CD4-positive, alpha-beta T cell treated with Interleukin-6 for 4 hours (primary cell): ENCODE data around the gene ALKBH5.

ENCODE experiments used
- DNase-seq: peaks from one replicate; pipeline ENCODE4 v3.0.0-alpha.2; 2020; ENCODE audit warnings: mixed read lengths

ALKBH5 gene

DNA sequence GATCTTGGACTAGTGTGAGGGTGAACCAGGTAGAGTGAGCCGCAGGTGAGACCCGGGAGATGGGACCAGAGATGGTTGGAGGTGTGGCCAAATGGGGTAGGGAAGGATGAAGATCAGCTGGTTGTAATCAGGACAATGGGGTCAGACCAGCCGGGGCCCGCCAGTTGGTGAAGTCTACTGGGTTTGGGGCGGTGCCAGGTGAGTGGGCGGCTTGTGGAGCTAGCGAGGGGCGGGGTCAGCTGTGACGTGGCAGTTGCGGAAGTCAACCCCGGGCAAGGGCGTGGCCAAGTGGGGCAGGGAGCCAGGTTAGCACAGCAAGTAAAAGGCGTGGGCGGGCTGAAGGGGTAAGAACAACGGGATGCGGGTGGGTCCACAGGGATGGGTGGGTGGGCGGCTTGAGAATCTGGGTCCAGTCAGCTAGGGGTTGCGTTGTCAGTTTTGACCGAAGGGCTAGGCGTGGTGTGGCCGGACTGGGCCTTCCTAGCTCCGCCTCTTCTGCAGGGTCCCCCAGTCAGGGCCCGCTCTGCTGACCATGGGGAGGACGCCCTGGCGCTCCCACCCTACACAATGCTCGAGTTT, 25.5 kb upstream of the ALKBH5 start:
- peak; percentile 98 for DNase-seq

DNA sequence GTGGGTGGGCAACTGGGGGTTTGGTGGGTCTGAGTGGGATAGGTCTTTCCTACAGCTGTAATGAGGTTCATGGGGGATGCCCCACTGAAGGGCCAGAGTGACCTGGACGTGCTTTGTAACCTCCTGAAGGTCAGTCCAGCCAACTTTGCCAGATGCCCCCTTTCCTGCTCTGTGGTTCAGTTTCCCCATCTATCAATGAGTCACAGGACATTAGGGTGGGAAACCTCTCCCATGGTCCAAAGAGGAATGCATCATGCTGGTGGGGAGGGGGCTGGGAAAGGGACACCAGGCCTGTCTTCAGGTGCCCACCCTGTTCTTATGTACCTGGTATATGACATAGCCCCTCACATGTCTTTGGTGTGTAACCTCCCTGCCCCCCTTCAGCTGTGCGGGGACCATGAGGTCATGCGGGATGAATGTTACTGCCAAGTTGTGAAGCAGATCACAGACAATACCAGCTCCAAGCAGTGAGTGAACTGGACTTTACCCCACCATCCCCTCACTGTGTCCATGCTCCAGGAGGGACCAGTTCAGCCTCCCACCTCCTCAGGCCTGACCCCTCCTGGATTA, 24.0 kb upstream of the ALKBH5 start:
- no peak for DNase-seq

DNA sequence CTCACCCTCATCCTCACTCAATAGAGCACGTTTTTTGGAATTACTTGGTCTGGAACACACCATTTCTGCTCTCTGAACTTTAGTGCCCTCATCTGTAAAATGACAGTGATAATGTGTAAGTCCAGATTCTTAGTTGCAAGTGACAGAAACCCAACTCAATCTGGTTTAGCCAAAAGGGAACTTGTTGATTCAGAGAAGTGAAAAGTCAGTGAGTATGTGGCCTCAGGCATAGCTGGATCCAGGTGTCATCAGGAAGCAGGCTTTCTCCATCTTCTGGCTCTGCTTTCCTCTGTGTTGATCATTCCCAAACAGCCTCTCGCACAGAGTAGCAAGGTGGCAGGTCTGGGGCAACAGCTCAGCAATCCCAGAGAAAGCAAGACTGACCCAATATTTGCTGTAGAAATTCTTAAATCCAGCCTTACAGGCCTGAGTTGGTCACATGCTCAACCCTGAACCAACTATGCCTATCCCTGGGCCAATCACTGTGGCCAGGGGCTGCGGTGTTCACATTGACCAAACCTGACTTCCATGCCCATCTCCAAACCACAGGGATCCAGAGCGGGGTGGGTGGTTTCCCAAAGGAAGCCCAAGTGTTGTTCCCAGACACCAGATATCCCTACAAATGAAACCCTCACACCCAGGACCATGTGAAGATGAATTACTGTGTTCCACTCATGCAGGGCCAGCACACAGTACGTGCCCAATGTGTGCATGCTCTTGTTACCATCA, 23.3 kb upstream of the ALKBH5 start:
- no peak for DNase-seq

DNA sequence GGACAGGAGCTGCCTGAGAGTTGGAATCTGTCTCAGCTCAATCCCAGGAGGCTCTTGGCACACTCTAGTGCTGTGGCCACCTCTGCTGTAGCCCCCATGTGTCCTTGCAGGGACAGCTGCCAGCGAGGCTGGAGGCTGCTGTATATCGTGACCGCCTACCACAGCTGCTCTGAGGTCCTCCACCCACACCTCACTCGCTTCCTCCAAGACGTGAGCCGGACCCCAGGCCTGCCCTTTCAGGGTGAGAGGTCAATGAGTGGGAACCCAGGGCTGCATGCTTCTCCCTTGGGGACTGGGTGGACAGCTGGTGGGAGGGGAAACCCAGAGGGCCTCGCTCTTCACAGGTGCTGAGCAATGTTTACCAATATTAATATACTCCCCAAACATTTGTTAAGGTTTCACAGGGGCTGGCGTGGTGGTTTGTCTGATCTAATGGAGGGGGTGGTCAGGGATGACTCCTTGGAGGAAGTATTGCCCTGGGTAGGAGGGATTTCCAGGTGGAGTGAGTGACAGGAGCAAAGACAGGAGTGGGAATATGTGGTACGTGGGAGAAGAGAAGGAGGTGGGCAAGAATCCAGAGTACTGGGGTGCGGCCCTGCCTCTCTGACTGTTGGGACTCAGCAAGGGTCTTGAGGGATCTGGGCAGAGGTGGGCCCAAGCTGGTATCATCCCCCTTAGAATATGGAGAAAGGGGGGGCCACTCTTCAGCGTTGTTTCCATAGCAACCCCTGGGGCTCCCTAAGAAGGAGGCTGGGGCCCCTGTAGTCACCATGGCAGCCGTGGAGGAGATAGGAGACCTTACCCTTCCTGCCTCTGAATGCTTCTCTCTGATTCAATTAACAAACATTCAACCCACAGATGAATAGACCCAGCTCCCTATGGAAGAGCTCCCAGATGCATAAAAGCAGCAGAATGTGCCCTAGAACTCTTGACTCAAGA, 22.2 kb upstream of the ALKBH5 start:
- no peak for DNase-seq

DNA sequence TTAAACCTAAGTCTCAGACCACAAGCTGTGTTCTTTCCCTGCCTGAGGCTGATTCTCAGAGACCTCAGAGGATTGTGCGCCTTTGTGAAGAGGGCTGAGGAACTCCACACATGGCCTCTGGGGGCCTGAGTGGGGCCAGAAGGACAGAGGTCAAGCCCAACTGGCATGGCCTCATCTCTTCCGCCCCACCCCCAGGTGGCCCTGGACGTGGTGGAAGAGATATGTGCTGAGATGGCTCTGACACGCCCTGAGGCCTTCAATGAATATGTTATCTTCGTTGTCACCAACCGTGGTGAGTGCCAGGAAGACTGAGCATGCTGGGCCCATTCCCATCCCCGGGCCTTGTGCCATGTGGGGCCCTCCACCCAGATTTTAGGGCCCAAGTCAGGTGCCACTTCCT, 20.1 kb upstream of the ALKBH5 start:
- no peak for DNase-seq

DNA sequence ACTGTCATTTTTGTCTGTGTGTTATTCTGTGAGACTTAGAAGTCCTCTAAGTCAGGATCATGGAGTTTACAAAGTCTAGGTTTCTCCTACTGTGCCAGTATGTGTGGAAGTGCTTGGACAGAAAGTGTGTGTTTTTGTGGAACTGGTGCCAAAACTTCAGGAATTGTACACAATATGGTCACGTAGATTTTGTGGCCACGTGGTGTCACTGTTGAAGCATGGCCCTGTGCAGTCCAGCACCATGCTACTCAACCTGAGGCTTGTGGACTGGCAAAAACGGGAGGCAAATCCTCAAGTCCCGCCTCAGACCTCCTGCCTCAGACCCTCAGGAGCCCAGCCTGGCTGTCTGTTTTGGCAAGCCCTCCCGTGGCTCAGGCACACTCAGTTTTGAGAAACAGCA, 16.7 kb upstream of the ALKBH5 start:
- DNase-seq, result no peak

DNA sequence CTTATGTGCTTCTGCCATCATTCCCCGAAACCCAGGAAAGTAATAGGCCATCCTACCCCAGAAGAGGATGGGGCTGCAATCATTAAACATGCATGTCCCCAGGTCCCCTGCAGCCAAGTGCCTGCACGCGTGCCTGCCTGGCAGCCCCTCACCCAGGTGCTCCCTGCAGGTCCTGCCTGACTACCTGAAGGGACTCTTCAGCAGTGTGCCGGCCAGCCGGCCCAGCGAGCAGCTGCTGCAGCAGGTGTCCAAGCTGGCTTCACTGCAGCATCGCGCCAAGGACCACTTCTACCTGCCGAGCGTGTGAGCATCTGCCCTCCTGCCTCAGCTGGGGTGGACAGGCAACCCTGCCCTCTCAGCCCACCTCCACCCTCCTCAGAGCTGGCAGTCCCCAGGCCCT, 16.2 kb upstream of the ALKBH5 start:
- no peak for DNase-seq

DNA sequence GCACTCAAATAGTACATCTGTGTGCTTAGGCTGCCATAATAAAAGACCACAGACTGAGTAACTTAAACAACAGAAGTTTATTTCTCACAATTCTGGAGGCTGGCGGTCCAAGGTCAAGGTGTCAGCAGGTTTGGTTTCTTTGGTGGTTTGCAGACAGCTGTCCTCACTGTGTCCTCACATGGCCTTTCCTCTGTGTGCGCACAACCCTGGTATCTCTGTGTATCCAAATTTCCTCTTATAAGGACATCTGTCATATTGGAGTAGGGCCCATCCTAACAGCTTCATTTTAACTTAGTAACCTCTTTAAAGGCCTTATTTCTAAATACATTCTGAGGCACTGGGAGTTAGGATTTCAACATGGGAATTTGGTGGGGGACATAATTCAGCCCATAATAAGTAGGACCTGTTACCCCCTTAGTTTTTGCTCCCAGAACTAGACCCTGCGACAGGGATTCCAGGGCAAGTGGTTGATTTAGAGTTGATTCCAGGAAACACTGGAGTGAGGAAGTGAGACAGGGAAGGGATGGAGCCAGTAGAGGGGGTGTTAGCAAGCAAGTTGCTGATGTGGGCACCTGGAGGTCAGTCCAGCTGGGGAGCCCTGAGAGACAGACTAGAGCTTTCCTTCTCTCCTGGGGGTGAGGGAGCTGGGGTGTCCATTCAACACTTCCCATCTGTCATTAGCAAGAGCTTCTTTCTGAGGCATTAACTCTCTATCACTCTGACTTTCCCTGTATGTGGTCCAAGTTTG, 10.9 kb upstream of the ALKBH5 start:
- DNase-seq, result no peak

DNA sequence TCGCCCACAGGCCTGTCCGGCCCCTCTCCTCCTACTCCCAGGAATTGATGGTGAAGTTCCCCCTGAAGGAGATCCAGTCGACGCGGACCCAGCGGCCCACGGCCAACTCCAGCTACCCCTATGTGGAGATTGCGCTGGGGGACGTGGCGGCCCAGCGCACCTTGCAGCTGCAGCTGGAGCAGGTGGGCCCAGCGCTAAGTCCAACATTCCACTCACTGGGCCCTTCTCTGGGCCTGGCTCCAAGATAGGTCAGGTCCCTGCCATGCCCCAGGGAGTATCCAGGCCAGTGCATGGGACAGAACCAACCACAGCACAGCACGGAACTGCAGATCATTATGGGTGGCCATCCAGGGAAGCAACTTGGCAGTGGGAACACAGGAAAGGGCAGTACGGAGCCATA, 9.9 kb upstream of the ALKBH5 start:
- DNase-seq, result no peak

DNA sequence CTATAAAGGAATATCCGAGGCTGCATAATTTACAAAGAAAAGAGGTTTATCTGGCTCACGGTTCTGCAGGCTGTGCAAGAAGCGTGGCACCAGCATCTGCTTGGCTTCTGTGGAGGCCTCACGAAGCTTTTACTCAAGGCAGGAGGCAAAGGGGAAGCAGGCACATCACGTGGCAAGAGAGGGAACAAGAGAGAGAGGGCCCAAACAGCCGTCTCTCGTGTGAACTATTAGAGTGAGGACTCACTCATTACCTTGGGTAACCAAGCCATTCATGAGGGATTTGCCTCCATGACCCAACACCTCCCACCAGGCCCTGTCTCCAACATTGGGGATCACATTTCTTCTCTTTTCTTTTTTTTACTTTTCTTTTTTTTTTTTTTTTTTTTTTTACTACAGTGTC, 7.5 kb upstream of the ALKBH5 start:
- no peak for DNase-seq

DNA sequence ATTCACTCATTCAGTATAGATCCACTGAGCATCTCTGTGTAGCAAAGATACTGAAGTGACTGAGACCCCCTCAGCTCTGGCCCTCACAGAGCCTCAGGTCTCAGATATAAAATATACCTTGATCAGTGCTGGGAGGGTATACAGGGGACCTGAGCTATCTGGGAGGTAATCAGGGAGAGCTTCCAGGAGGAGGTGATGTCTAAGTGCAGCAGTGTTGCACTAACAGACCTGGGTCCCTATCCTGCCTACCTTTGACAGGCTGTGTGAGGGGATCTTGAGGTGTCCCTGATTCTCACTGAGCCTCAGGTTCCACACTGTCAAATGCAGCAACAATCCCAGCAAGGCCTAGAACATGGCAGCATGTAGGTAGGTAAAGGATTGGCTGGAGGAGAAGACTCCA, 6.5 kb upstream of the ALKBH5 start:
- DNase-seq, result no peak

DNA sequence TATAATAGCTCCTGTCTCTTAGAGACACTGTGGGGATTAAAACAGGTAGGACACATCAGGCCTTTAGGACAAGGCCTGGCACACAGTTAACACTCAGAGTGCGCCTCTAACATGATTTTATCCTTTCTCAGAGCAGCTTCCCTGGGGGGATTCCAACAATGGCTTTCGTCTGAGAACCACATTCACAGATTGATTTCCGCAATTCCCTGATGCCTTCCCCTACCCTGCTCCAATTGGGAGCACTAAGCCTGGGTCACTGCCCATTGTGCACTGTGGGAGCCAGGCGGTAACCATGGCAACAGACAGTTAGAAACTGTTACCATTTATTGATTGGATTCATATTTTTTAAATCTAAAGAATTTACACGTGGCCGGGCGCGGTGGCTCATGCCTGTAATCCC, 5.9 kb upstream of the ALKBH5 start:
- no peak for DNase-seq

DNA sequence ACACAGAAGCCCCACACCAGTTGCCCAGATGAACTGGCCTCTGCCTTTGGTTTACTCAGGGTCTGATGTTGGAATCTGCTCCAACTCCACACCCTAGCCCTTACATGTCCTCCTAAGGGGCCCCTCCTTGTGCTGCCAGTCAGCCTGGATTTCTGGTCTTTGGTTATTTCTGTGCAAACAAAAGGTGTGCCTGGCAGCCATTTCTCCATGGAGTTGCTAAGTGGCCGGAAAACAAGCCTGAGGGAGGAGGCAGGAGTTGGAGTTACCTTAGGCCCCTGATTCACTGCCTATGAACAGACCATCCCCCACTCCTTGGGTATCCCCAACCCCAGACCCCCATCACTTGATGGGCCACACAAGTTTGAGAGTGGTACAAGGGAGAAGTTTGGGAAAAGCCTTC, 4.4 kb upstream of the ALKBH5 start:
- no peak for DNase-seq

DNA sequence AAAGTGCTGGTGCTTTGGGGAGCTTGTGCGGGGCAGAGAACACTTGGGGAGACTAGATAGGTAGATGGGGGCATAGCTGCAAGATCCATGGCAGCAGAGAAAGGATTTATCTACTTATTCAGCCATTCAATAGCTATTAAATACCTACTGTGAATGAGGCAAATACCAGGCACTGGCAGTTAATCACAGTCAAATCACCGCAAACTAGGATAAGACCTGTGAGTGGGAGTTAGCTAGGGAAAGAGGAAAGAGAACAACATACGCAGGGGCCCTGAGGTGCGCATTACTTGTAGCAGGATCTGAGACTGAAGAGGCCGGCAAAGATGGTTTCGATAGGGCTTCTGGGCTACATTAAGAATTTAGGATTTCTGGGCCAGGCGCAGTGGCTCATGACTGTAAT, 3.8 kb upstream of the ALKBH5 start:
- no peak for DNase-seq

DNA sequence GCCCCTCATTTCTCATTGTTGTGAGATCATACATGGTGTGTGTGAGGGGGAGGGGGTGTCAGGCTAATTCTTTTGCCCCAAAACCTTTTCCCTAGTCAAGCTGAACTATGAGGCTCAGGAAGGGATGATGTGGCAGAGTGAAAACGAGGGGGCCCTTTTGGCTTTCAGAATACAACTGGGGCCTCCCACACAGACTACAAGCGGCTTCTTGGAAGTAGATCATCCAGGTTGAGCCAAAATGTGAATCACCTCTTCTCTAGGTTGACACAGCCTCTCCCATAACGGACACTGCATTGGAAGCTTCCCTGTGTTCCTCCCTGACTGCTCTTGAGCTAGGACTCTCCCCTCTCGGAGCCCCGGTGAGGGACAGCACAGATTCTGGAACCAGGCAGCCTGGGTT, 2.3 kb upstream of the ALKBH5 start:
- DNase-seq, result no peak

DNA sequence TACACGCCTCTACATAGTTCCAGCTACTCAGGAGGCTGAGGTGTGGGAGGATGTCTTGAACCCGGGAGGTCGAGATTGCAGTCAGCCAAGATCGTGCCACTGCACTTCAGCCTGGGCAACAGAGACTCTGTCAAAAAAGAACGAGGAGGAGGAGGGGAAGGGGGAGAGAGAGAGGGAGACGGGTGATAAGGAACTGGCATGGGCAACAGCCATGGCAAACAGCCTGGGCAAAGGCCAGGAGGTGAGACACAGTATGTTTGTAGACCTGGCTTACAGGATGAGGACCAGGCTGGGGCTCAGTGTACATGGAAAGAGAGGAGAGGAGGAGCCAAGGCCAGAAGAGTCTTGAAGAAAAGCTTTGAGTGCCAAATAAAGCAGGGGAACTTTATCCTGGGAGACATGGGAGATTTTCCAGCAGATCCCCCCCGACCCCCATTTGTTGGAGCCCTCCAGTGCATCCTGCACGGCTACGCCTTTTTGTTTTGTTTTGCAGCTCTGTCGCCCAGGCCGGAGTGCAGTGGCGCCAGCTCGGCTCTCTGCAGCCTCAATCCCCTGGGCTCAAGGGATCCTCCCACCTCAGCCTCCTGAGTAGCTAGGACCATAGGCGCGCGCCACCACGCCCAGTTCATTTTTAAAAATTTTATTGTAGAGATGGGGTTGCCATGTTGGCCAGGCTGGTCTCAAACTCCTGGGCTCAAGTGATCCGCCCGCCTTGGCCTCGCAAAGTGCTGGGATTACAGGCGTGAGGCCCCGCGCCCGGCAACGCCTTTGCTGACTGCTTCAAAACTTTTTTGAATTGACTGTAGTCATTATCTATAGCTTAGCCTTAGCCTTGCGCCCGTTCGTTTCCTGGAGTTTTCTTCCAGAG, 1.3 kb upstream of the ALKBH5 start:
- DNase-seq, result peak; percentile 8

DNA sequence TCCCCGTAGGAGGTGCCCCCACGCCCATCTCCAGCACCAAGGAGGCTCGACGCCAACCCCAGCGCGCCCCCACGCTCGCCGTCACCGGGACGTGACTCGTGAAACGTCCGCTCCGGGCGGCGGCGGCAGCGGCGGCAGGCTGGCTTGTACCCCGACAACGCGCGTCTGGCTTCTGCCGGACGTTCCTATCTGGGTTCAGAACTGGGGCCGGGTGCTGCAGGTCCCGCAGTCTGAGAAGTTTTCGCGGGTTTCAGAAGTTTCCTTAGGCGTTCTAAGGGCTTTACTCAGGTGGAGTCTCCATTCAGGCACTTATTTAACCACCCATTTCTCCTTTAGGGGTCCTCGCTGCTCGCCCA, 672 bp upstream of the ALKBH5 start:
- peak; percentile 88 for DNase-seq

DNA sequence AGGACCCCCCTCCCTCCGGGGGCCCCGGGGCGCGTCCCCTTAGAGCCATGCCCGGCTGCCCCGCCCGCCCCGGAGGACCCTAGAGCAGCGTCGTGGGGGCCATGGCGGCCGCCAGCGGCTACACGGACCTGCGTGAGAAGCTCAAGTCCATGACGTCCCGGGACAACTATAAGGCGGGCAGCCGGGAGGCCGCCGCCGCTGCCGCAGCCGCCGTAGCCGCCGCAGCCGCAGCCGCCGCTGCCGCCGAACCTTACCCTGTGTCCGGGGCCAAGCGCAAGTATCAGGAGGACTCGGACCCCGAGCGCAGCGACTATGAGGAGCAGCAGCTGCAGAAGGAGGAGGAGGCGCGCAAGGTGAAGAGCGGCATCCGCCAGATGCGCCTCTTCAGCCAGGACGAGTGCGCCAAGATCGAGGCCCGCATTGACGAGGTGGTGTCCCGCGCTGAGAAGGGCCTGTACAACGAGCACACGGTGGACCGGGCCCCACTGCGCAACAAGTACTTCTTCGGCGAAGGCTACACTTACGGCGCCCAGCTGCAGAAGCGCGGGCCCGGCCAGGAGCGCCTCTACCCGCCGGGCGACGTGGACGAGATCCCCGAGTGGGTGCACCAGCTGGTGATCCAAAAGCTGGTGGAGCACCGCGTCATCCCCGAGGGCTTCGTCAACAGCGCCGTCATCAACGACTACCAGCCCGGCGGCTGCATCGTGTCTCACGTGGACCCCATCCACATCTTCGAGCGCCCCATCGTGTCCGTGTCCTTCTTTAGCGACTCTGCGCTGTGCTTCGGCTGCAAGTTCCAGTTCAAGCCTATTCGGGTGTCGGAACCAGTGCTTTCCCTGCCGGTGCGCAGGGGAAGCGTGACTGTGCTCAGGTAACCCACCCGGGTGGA, 759 bp downstream of the ALKBH5 start:
- DNase-seq, result peak; percentile 71

DNA sequence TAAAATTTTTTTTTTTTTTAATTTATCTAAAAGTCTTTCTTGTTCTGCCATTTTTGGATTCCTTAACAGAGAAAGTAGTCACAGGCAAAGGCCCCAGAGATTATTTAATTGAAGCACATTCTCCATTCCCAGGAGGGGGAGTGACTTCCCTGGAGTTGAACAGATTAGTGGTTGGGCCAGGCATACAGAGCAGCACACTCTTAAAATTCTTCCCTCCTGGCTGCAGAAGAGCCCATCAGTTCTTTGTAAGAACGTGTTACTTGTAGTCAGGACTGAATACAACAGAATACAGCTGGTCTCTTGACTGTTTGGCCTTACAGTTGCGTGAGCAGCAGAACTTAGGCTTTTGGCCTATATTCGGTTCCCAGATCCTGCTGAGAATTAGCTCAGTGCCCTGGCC, 1.8 kb downstream of the ALKBH5 start:
- no peak for DNase-seq

DNA sequence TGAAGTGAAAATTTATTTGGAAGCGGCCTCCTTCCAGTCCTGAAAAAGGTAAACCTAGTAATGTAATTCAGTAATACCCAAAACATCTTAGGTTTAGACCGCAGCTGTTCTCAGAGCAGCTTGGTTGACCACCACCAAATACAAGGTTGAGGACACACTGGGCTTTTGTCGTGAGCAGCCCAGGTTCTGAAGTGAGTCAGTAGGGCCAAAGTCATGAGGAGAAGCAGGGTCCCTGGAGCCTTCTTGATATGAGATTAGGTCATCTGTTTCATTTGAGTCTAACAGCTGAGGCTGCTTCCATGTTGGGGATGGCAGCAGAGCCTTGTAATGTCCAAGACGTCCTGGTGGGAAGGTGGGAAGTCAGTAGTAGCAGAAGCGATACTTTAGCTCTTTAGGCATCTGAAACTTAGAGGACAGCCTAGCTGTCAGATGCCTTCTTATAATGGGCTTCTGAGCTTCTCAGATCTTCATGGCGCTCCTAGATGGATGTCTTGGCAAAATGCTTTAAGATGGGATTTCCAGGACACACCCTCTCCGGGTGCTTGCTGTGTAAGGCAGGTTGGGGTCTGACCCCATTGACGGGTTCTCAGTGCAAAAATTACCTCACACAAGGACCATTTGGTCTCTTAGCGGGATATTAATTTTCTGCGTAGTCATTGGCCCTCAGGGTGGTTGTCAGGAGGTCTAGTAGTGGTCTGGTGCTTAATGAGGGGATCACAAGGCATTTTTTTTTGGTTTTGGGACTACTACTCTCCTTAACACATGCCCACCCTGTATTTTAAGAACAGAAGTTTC, 2.4 kb downstream of the ALKBH5 start:
- no peak for DNase-seq
